Transverse colon (tissue), 4 donors: Measurements from ENCODE around the gene JMJD1C. TPM values are rescaled to one million over a fixed set of nuclear protein-coding genes. Genes with fewer than 3 reads are reported as not detected.
A peak's percentile ranks its signal among the peaks of the same experiment; 100 is the strongest.

Experiments used
- DNase-seq: peaks from one replicate; pipeline ENCODE4 v3.0.0-alpha.2; 2019
- H3K27ac ChIP-seq, 4 donors: fragments of 200-600 bp; sonication (generic); 2 replicates each; pipeline ENCODE4 v1.5.1; 2016 to 2018; ENCODE audit warnings: inconsistent platforms in 4 of 4
- H3K27me3 ChIP-seq: fragments of 200-600 bp; sonication (generic); 2 replicates; pipeline ENCODE4 v1.5.1; 2017; ENCODE audit warnings: inconsistent platforms
- H3K36me3 ChIP-seq, 4 donors: fragments of 200-600 bp; sonication (generic); 2 replicates each; pipeline ENCODE4 v1.5.1; 2017 to 2019; ENCODE audit warnings: inconsistent platforms in 4 of 4
- H3K4me1 ChIP-seq, 4 donors: fragments of 200-600 bp; sonication (generic); 2 replicates each; pipeline ENCODE4 v1.5.1; 2017 to 2020; ENCODE audit warnings: inconsistent platforms in 4 of 4
- H3K4me3 ChIP-seq, 4 donors: fragments of 200-600 bp; sonication (generic); 1 replicate in 1 of 4; 2 replicates in 3 of 4; pipeline versions ENCODE4 v1.5.1 to v1.6.1; 2017 to 2019; ENCODE audit warnings: inconsistent platforms in 4 of 4
- H3K9me3 ChIP-seq, 2 donors: fragments of 200-600 bp; sonication (generic); 2 replicates each; pipeline ENCODE4 v1.5.1; 2017 to 2019; ENCODE audit warnings: inconsistent platforms in 2 of 2
- EP300 ChIP-seq: sonication (generic); formaldehyde crosslinking; IDR thresholded peaks from one replicate; pipeline ENCODE4 v1.6.1; 2017; ENCODE audit warnings: antibody characterized with exemption, low read depth
- POLR2A ChIP-seq: fragments of 450-650 bp; IDR thresholded peaks from one replicate; pipeline ENCODE4 v1.6.1; 2016; ENCODE audit warnings: antibody characterized with exemption, mild to moderate bottlenecking, moderate library complexity
- POLR2AphosphoS5 ChIP-seq, 3 donors: sonication (generic); formaldehyde crosslinking; IDR thresholded peaks; one replicate each; pipeline ENCODE4 v1.6.1; 2016; ENCODE audit warnings: antibody characterized with exemption in 3 of 3
- WGBS, 2 donors: methylation state at CpG; one replicate each; pipeline ENCODE4 v1.1.5; 2018; ENCODE audit warnings: low coverage in 1 of 2; 5-methylcytosine and 5-hydroxymethylcytosine counted together
- in situ Hi-C, 4 donors: fragments of 200-750 bp; cut with MboI; loops; one replicate each; pipeline versions ENCODE4 v1.15.0 to v1.15.1; 2017; ENCODE audit warnings: low sequenced_read_pairs in 3 of 4, low pct_ligation_motif_present in 1 of 4, low pct_unique_long_range_greater_than_20kb in 1 of 4
- intact Hi-C: fragments of 100-400 bp; cut with DNase I; formaldehyde crosslinking; loops from one replicate; pipeline ENCODE4 v1.15.1; 2023; ENCODE audit warnings: low total_unique reads
- total RNA-seq, 4 donors: library from RNA; depleted of rRNA; stranded (reverse); fragments of >200 nt; gene quantifications; one replicate each; pipeline ENCODE4 v1.1.0, GENCODE V29; 2016
- TF ChIP-seq, protein P1 (sequence below), 5 experiments: fragments of 200-600 bp in 3 of 5; fragments of 450-650 bp in 2 of 5; sonication (generic) in 3 of 5; IDR thresholded peaks; 1 replicate in 2 of 5; 2 replicates in 3 of 5; pipeline ENCODE4 v1.5.1; 2016 to 2017; ENCODE audit warnings: antibody characterized with exemption in 5 of 5, inconsistent platforms in 3 of 5, mild to moderate bottlenecking in 2 of 5, moderate library complexity in 1 of 5

JMJD1C gene
- total RNA-seq, 4 donors from 2014 or later: 56.7 to 128 (median 78.9) TPM

DNA sequence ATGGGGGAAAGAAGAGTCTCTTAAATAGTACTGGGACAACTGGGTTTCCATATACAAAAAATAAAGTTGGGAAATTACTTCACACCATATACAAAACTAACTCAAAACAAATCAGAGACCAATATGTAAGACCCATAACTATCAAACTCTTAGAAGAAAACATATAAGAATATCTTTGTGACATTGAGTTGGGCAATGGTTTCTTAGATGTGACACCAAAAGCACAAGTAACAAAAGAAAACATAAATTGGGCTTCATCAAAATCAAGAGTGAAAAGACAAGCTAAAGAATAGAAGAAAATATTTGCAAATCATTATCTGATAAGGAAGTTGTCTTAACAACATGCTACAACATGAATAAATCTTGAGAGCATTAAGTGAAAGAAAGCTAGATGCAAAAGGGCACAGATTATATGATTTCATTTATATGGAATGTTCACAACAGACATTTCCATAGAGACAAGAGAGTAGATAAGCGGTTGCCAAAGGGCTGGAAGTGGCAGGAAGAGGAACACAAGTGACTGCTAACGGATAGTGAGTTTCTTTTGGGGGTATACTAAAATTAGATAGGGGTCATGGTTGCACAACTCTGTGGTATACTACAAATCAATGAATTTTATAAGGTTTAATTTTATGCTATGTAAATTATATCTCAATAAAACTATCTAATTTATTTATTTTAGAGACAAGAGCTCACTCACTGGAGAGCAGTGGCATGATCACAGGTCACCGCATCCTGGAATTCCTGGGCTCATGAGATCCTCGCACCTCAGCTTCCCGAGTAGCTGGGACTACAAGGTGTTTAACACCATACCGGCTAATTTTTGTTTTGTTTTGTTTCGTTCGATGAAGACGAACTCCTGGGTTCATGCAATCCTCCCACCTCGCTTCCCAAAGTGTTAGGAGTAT, 35.4 kb downstream of the JMJD1C start:
- in situ Hi-C loops (no loop called here), intact Hi-C loops (no loop called here)
- Histone ChIP-seq H3K9me3 (no peaks in the 10 kb centered on the region), H3K4me1 (peaks cover 9 to 47% (median 29%) of the 10 kb centered on the region in 4 donors), H3K27ac (peak overlapping the region in 3 of 4 donors; percentile 3 to 34 (median 25)), H3K27me3 (no peaks in the 10 kb centered on the region), H3K36me3 (no peaks in the 10 kb centered on the region), H3K4me3 (no peak overlapping the region)
- no peak for DNase-seq
- 47 to 54% methylated on average over 10 of the region's 10 CpGs for WGBS, 2 donors
- no peak for TF ChIP-seq POLR2AphosphoS5 (IDR thresholded peaks at IDR 0.05)
- TF ChIP-seq, protein P1, sequence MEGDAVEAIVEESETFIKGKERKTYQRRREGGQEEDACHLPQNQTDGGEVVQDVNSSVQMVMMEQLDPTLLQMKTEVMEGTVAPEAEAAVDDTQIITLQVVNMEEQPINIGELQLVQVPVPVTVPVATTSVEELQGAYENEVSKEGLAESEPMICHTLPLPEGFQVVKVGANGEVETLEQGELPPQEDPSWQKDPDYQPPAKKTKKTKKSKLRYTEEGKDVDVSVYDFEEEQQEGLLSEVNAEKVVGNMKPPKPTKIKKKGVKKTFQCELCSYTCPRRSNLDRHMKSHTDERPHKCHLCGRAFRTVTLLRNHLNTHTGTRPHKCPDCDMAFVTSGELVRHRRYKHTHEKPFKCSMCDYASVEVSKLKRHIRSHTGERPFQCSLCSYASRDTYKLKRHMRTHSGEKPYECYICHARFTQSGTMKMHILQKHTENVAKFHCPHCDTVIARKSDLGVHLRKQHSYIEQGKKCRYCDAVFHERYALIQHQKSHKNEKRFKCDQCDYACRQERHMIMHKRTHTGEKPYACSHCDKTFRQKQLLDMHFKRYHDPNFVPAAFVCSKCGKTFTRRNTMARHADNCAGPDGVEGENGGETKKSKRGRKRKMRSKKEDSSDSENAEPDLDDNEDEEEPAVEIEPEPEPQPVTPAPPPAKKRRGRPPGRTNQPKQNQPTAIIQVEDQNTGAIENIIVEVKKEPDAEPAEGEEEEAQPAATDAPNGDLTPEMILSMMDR (IDR thresholded peaks at IDR 0.05): no peak
- no peak for TF ChIP-seq POLR2A
- no peak for TF ChIP-seq EP300

DNA sequence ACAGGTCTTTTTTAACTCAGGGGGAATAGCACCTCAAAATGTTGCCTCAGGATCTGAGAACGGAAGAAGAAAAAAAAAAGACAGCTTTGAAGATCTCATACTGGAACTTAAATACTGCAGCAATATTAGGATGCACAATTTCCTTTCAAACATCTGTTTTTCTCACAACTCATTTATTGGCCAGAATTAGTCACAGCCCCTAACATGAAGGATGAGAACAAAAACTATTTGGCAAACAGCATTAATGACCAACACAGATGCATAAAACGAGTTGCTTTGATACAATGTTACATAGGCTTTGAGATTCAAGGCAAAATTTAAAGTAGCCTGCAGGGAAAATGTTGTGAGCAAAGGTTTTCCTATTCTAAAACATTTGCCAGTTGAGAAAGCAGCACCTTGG, 36.5 kb downstream of the JMJD1C start:
- Histone ChIP-seq H3K36me3 (no peaks in the 10 kb centered on the region), H3K9me3 (no peaks in the 10 kb centered on the region), H3K4me3 (no peak overlapping the region), H3K27me3 (no peaks in the 10 kb centered on the region), H3K27ac (peak overlapping the region in 1 of 4 donors; percentile 3), H3K4me1 (peaks cover 9 to 36% (median 27%) of the 10 kb centered on the region in 4 donors)
- in situ Hi-C loops (no loop called here), intact Hi-C loops (no loop called here)
- TF ChIP-seq EP300 (no peak), POLR2A (no peak), POLR2AphosphoS5 (IDR thresholded peaks at IDR 0.05) (no peak)
- TF ChIP-seq, protein P1 (IDR thresholded peaks at IDR 0.05): no peak
- WGBS, 2 donors: 61 to 75% methylated on average over 2 of the region's 2 CpGs
- DNase-seq: no peak

DNA sequence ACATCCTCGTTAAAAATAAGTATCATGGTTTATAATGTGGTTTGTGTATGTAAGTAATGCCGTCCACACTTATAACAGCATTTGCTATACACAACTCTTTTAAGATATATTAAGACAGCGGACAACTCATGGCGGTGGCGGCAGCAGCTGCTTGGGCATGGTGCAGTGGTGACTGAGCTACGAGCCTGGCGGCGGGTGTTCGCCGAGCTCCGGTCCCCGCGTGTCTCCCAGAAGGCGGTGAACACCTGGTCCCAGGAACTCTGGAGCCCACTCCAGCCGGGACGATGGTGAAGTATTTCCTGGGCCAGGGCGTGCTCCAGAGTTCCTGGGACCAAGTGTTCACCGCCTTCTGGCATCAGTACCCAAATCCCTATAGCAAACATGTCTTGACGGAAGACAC, 38.8 kb downstream of the JMJD1C start:
- no peak for DNase-seq
- no peaks in the 10 kb centered on the region for H3K36me3 ChIP-seq
- peaks cover 9 to 40% (median 27%) of the 10 kb centered on the region in 4 donors for H3K4me1 ChIP-seq
- no peak overlapping the region for H3K4me3 ChIP-seq
- H3K9me3 ChIP-seq: no peaks in the 10 kb centered on the region
- intact Hi-C loops (no loop called here), in situ Hi-C loops (no loop called here)
- no peaks in the 10 kb centered on the region for H3K27me3 ChIP-seq
- H3K27ac ChIP-seq: no peak overlapping the region
- TF ChIP-seq, protein P1 (IDR thresholded peaks at IDR 0.05): no peak
- no peak for TF ChIP-seq POLR2A
- no peak for TF ChIP-seq POLR2AphosphoS5 (IDR thresholded peaks at IDR 0.05)
- TF ChIP-seq EP300: no peak
- 90 to 98% methylated on average over 6 to 19 of the region's 19 CpGs for WGBS, 2 donors

DNA sequence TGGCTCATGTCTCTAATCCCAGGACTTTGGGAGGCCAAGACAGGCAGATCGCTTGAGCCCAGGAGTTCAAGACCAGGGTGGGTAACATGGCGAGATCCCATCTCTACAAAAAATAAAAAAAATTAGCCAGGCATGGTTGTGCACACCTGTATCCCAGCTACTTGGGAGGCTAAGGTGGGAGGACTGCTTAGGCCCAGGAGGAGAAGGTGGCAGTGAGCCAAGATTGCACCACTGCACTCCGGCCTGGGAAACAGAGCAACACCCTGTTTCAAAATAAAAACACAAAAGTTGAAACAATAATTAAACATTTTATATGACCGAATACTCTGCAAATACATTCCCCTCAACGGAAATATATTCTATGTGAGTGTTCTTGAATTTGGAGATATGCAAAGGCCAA, 40.3 kb downstream of the JMJD1C start:
- WGBS, 2 donors: 74 to 100% methylated on average over 2 to 5 of the region's 5 CpGs

More for the DNA sequence above, 40.3 kb downstream of the JMJD1C start:
- intact Hi-C loops: no loop called here
- no peak overlapping the region for H3K27ac ChIP-seq
- H3K9me3 ChIP-seq: no peaks in the 10 kb centered on the region
- H3K4me1 ChIP-seq: peaks cover 9 to 35% (median 16%) of the 10 kb centered on the region in 4 donors
- no peak for DNase-seq
- H3K27me3 ChIP-seq: no peaks in the 10 kb centered on the region
- in situ Hi-C loops: no loop called here
- no peaks in the 10 kb centered on the region for H3K36me3 ChIP-seq
- no peak overlapping the region for H3K4me3 ChIP-seq
- TF ChIP-seq POLR2AphosphoS5 (IDR thresholded peaks at IDR 0.05) (no peak), EP300 (no peak), POLR2A (no peak)
- TF ChIP-seq, protein P1 (IDR thresholded peaks at IDR 0.05): no peak
